ENCODE measurements around the gene HDAC4. TPM values are rescaled to one million over a fixed set of nuclear protein-coding genes. Genes with fewer than 3 reads are reported as not detected.

HDAC4 gene
- total RNA-seq, 2 donors from 2014 or later, result 8.1 to 20.1 TPM

- Histone ChIP-seq H3K9me3 (no peaks in the 10 kb centered on the region), H3K4me3 (peak overlapping the region in 1 of 2 donors; percentile 5), H3K36me3 (no peaks in the 10 kb centered on the region), H3K4me1 (peaks cover 0 to 65% of the 10 kb centered on the region in 2 donors), H3K27me3 (no peaks in the 10 kb centered on the region), H3K27ac (peak overlapping the region; percentile 82 to 86)
- peak; percentile 85 for DNase-seq (ENCODE audit: low spot score)
- TF ChIP-seq CTCF (IDR thresholded peaks at IDR 0.05), result peak in 1 of 2 donors; percentile 46
Measured at GRCh38 chr2:239267288-239267951, 133.4 kb downstream of the HDAC4 start.

DNA sequence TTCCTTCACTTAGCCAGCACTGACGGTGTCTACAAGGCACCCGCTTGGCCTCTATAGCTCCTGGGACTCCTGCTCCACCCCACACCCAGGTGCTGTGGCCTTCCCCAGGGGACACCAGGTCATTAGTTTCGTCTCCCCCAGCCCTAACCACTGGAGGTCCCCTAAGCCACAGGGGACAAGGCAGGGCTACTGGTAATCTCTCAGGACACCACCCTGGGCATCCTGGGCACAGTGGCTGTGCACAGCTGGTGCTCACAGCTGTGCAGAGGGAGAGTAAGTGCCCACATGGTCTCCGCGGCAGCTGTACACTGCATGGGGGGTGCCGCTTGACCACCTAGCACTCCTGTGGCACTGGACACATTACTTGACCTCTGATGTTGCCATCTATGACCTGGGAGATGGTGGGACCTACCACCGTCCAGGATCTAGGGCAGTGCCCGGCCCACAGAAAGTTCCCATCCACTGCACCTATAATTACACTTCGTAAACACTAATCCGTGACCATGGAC, 134.0 kb downstream of the HDAC4 start:
- Histone ChIP-seq H3K27ac (peak overlapping the region; percentile 82 to 86), H3K27me3 (no peaks in the 10 kb centered on the region), H3K9me3 (no peaks in the 10 kb centered on the region), H3K36me3 (no peaks in the 10 kb centered on the region), H3K4me1 (peaks cover 0 to 69% of the 10 kb centered on the region in 2 donors), H3K4me3 (peak overlapping the region in 1 of 2 donors; percentile 5)
- TF ChIP-seq CTCF (IDR thresholded peaks at IDR 0.05), result no peak
- DNase-seq (ENCODE audit: low spot score), result peak; percentile 60

- no peak for DNase-seq (ENCODE audit: low spot score)
- peaks cover 0 to 73% of the 10 kb centered on the region in 2 donors for H3K4me1 ChIP-seq
Measured at GRCh38 chr2:239266434-239266766, 134.4 kb downstream of the HDAC4 start.

GRCh38 chr2:239265681-239266433, 135.0 kb downstream of the HDAC4 start:
- no peaks in the 10 kb centered on the region for H3K9me3 ChIP-seq
- peak overlapping the region; percentile 82 to 86 for H3K27ac ChIP-seq
- H3K36me3 ChIP-seq, result no peaks in the 10 kb centered on the region
- no peak for TF ChIP-seq CTCF (IDR thresholded peaks at IDR 0.05)
- peaks cover 0 to 74% of the 10 kb centered on the region in 2 donors for H3K4me1 ChIP-seq
- no peak overlapping the region for H3K4me3 ChIP-seq
- H3K27me3 ChIP-seq, result no peaks in the 10 kb centered on the region
- peak; percentile 55 for DNase-seq (ENCODE audit: low spot score)

More at GRCh38 chr2:239266434-239266766, 134.4 kb downstream of the HDAC4 start:
- no peak for TF ChIP-seq CTCF (IDR thresholded peaks at IDR 0.05)
- Histone ChIP-seq H3K27ac (peak overlapping the region; percentile 82 to 86), H3K4me3 (peak overlapping the region in 1 of 2 donors; percentile 5), H3K9me3 (no peaks in the 10 kb centered on the region), H3K27me3 (no peaks in the 10 kb centered on the region), H3K36me3 (no peaks in the 10 kb centered on the region)

DNA sequence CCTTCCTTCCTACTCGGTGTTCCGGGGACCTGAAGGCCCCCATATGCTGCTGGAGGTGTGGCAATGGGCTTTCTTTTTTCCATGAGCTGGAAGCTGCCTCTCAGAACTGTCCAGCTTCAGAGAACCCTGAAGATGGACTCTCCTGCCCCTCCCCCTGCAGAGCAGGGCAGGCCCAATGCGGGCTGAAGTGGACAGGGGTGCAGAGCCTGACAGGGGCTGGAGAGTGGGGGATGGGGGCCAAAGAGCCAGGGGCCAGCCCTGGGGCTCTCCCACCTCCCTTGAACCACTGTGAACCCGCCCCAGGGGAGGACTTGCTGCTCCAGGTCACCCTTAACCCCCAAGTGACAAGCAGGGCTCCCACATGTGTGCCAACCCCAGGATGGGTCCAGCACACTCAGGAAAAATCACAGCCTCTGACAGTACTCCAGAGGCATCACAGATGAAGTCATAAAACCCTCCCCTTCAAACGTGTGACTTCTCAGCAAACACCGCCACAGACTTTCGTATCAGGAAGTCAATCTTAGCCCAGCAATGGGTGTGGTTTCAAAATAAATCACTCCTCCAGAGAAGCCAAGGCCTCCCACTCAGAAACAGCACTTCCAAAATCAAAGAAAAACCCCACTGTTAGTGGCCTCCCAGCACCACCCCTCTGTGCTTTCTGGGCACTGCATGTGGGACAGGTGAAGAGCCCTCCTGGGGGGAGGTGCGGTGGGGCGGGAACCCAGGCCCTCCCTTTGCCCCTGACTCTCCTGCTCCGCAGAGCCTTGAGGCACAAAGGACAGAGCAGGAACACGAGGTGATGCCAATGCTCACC, 135.8 kb downstream of the HDAC4 start:
- DNase-seq (ENCODE audit: low spot score), result peak; percentile 73
- H3K27me3 ChIP-seq, result no peaks in the 10 kb centered on the region
- no peaks in the 10 kb centered on the region for H3K9me3 ChIP-seq
- TF ChIP-seq CTCF (IDR thresholded peaks at IDR 0.05), result peak in 1 of 2 donors; percentile 18
- H3K4me3 ChIP-seq, result no peak overlapping the region
- H3K27ac ChIP-seq, result peak overlapping the region; percentile 82 to 86
- H3K4me1 ChIP-seq, result peaks cover 0 to 80% of the 10 kb centered on the region in 2 donors
- H3K36me3 ChIP-seq, result no peaks in the 10 kb centered on the region

Data from right atrium auricular region (tissue), 2 donors.